CD14-positive monocyte (primary cell): Measurements from ENCODE around the gene EXOC3L4. TPM values are rescaled to one million over a fixed set of nuclear protein-coding genes. Genes with fewer than 3 reads are reported as not detected.
A peak's percentile ranks its signal among the peaks of the same experiment; 100 is the strongest.

Experiments
- DNase-seq, 3 donors: peaks; one replicate each; pipeline ENCODE4 v3.0.0-alpha.2; 2011 to 2022
- H2AFZ ChIP-seq: 2 replicates; pipeline ENCODE4 v1.6.0; 2012; ENCODE audit warnings: mild to moderate bottlenecking, low read depth, low read length, inconsistent platforms; ENCODE audit not compliant: insufficient read depth, poor library complexity, severe bottlenecking
- H3K27ac ChIP-seq, 2 donors: 1 replicate in 1 of 2; 2 replicates in 1 of 2; pipeline ENCODE4 v1.5.1; 2012 to 2013; ENCODE audit warnings: low read length in 2 of 2, control low read depth in 1 of 2, inconsistent platforms in 1 of 2, low read depth in 1 of 2, mild to moderate bottlenecking in 1 of 2
- H3K27me3 ChIP-seq, 2 donors: one replicate each; pipeline versions ENCODE4 v1.6.0 to v1.6.1; 2011 to 2013; ENCODE audit warnings: low read length in 2 of 2; ENCODE audit not compliant: control insufficient read depth in 2 of 2, insufficient read depth in 2 of 2
- H3K36me3 ChIP-seq, 2 donors: replicated peaks in 1 of 2; 1 replicate in 1 of 2; 2 replicates in 1 of 2; pipeline versions ENCODE4 v1.5.1 to v1.6.1; 2012 to 2013; ENCODE audit warnings: low read length in 2 of 2, control low read depth in 1 of 2, inconsistent platforms in 1 of 2, mild to moderate bottlenecking in 1 of 2; ENCODE audit not compliant: insufficient read depth in 2 of 2, control insufficient read depth in 1 of 2
- H3K4me1 ChIP-seq, 2 donors: 1 replicate in 1 of 2; 2 replicates in 1 of 2; pipeline versions ENCODE4 v1.5.1 to v1.6.1; 2012 to 2013; ENCODE audit warnings: low read length in 2 of 2, control low read depth in 1 of 2, inconsistent platforms in 1 of 2, mild to moderate bottlenecking in 1 of 2, moderate library complexity in 1 of 2; ENCODE audit not compliant: insufficient read depth in 2 of 2, control insufficient read depth in 1 of 2
- H3K4me2 ChIP-seq: replicated peaks from 2 replicates; pipeline ENCODE3; 2012; ENCODE audit warnings: low read length, moderate library complexity, mild to moderate bottlenecking; ENCODE audit not compliant: poor library complexity, severe bottlenecking; ENCODE audit errors: extremely low read depth
- H3K4me3 ChIP-seq, 3 experiments: fragments of 200-600 bp in 1 of 3; sonication (generic) in 1 of 3; replicated peaks in 1 of 3; 1 replicate in 2 of 3; 2 replicates in 1 of 3; pipeline ENCODE4 v1.5.1; 2011 to 2013; ENCODE audit warnings: low read length in 3 of 3, mild to moderate bottlenecking in 3 of 3, control low read depth in 2 of 3, low read depth in 2 of 3, inconsistent platforms in 1 of 3, moderate library complexity in 1 of 3
- H3K79me2 ChIP-seq: 2 replicates; pipeline ENCODE4 v1.6.0; 2012; ENCODE audit warnings: mild to moderate bottlenecking, control low read depth, inconsistent platforms, low read length, moderate library complexity; ENCODE audit not compliant: insufficient read depth
- H3K9ac ChIP-seq: 2 replicates; pipeline ENCODE4 v1.6.0; 2017; ENCODE audit warnings: low read length, mild to moderate bottlenecking; ENCODE audit not compliant: insufficient read depth, poor library complexity, severe bottlenecking
- H3K9me3 ChIP-seq, 2 donors: replicated peaks in 1 of 2; 1 replicate in 1 of 2; 2 replicates in 1 of 2; pipeline versions ENCODE4 v1.5.1 to v1.6.1; 2012 to 2013; ENCODE audit warnings: low read length in 2 of 2, control low read depth in 1 of 2; ENCODE audit not compliant: control insufficient read depth in 1 of 2, insufficient read depth in 1 of 2
- H4K20me1 ChIP-seq: 2 replicates; pipeline ENCODE4 v1.6.0; 2012; ENCODE audit warnings: mild to moderate bottlenecking, low read length, control low read depth, moderate library complexity; ENCODE audit not compliant: insufficient read depth
- H3K27ac Mint-ChIP-seq, 7 donors: one replicate each; pipeline ENCODE4 v1.8.0; 2020; ENCODE audit warnings: mild to moderate bottlenecking in 7 of 7, mixed read lengths in 7 of 7, moderate library complexity in 6 of 7, inconsistent platforms in 2 of 7
- H3K27me3 Mint-ChIP-seq, 3 donors: one replicate each; pipeline ENCODE4 v1.8.0; 2021 to 2022; ENCODE audit warnings: low read depth in 3 of 3, mild to moderate bottlenecking in 3 of 3, mixed read lengths in 3 of 3, moderate library complexity in 3 of 3, inconsistent platforms in 1 of 3
- H3K36me3 Mint-ChIP-seq, 2 donors: one replicate each; pipeline ENCODE4 v1.8.0; 2020; ENCODE audit warnings: mixed read lengths in 2 of 2, inconsistent platforms in 1 of 2, mild to moderate bottlenecking in 1 of 2
- H3K4me1 Mint-ChIP-seq: one replicate; pipeline ENCODE4 v1.8.0; 2020; ENCODE audit warnings: mild to moderate bottlenecking, mixed read lengths
- H3K4me3 Mint-ChIP-seq, 2 donors: one replicate each; pipeline ENCODE4 v1.8.0; 2020; ENCODE audit warnings: mild to moderate bottlenecking in 2 of 2, mixed read lengths in 2 of 2, moderate library complexity in 1 of 2
- H3K9me3 Mint-ChIP-seq, 7 donors: one replicate each; pipeline ENCODE4 v1.8.0; 2020 to 2022; ENCODE audit warnings: mixed read lengths in 7 of 7, mild to moderate bottlenecking in 6 of 7, moderate library complexity in 6 of 7, inconsistent platforms in 2 of 7
- WGBS: methylation state at CpG from one replicate; pipeline ENCODE4 v1.1.5; 2013; ENCODE audit warnings: missing lambda C conversion rate; ENCODE audit not compliant: insufficient coverage; 5-methylcytosine and 5-hydroxymethylcytosine counted together
- intact Hi-C, 2 donors: fragments of 100-400 bp; cut with micrococcal nuclease; formaldehyde crosslinking; loops; one replicate each; pipeline versions ENCODE4 v1.15.0 to v1.15.1; 2023
- polyA plus RNA-seq, 3 donors: library from polyadenylated mRNA; depleted of rRNA in 1 of 3; unstranded in 2 of 3; stranded (reverse) in 1 of 3; fragments of 300-500 nt in 2 of 3; fragments of >200 nt in 1 of 3; fragmentation: Illumina TruSeq in 2 of 3; gene quantifications; 1 replicate in 2 of 3; 2 replicates in 1 of 3; pipeline ENCODE4 v1.2.3, GENCODE V29; 2012 to 2021
- TF ChIP-seq, protein P1 (sequence below): fragments of 200-600 bp; IDR thresholded peaks from one replicate; pipeline ENCODE4 v1.8.0; 2022; ENCODE audit warnings: antibody characterized with exemption, mild to moderate bottlenecking

The EXOC3L4 gene
- polyA plus RNA-seq, 3 donors = 0.17 TPM; not detected in 2

DNA sequence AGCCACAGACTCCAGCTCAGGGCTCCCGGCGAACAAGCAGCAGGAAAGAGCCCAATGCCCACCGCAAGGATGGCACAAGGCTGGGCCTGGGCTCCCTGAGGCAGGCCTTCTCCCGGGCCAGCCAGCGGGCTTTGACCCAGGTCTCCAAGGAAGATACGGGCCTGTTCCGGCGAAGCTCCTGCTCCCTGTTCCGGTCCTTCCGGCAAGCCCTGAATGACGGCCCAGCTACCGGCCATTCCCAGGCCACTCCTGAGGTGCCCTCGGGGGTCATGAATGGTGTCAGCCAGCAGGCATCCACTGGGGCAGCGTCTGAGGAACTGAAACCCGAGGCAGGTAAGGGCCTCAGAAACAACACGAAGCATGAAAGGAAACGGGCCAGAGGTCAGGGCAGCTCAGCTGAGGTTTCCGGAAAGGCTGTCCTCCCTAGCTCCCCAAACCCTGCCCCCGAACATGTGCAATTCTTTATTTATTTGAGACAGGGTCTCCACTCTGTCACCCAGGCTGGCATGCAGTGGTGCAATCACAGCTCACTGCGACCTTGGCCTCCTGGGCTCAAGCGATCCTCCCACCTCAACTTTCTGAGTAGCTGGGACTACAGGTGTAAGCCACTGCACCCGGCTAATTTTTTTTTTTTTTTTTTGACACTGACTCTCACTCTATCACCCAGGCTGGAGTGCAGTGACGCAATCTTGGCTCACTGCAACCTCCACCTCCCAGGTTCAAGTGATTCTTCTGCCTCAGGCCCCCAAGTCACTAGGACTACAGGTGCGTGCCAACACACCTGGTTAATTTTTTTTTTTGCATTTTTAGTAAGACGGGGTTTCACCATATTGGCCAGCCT lies 6.0 kb downstream of the EXOC3L4 start:
- WGBS = 94% methylated on average over 20 of the region's 25 CpGs
- no peak overlapping the region for H3K4me2 ChIP-seq
- intact Hi-C loops = loop anchor here in 1 of 2 donors (5.0 kb wide), 2 partner anchors 37 to 87 kb away; no protein-coding TSS in a partner anchor
- no peak overlapping the region for H2AFZ ChIP-seq
- no peak for DNase-seq
- peaks cover 0 to 21% (median 5%) of the 10 kb centered on the region in 7 donors for H3K9me3 Mint-ChIP-seq
- no peak overlapping the region for H3K9ac ChIP-seq
- no peak overlapping the region for H3K27ac Mint-ChIP-seq
- H4K20me1 ChIP-seq = no peaks in the 10 kb centered on the region
- H3K27me3 Mint-ChIP-seq = peaks cover 43 to 53% (median 51%) of the 10 kb centered on the region in 3 donors
- H3K4me1 Mint-ChIP-seq = peaks cover 12% of the 10 kb centered on the region
- H3K36me3 ChIP-seq = no peaks in the 10 kb centered on the region
- H3K4me1 ChIP-seq = peaks cover 19 to 33% of the 10 kb centered on the region in 2 donors
- peaks cover 0 to 10% of the 10 kb centered on the region in 2 donors for H3K9me3 ChIP-seq
- H3K4me3 Mint-ChIP-seq = no peak overlapping the region
- H3K36me3 Mint-ChIP-seq = peaks cover 7 to 8% of the 10 kb centered on the region in 2 donors
- H3K79me2 ChIP-seq = no peaks in the 10 kb centered on the region
- no peak overlapping the region for H3K4me3 ChIP-seq
- no peak overlapping the region for H3K27ac ChIP-seq
- TF ChIP-seq, protein P1, sequence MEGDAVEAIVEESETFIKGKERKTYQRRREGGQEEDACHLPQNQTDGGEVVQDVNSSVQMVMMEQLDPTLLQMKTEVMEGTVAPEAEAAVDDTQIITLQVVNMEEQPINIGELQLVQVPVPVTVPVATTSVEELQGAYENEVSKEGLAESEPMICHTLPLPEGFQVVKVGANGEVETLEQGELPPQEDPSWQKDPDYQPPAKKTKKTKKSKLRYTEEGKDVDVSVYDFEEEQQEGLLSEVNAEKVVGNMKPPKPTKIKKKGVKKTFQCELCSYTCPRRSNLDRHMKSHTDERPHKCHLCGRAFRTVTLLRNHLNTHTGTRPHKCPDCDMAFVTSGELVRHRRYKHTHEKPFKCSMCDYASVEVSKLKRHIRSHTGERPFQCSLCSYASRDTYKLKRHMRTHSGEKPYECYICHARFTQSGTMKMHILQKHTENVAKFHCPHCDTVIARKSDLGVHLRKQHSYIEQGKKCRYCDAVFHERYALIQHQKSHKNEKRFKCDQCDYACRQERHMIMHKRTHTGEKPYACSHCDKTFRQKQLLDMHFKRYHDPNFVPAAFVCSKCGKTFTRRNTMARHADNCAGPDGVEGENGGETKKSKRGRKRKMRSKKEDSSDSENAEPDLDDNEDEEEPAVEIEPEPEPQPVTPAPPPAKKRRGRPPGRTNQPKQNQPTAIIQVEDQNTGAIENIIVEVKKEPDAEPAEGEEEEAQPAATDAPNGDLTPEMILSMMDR = no peak
- peaks cover 21 to 38% of the 10 kb centered on the region in 2 donors for H3K27me3 ChIP-seq

DNA sequence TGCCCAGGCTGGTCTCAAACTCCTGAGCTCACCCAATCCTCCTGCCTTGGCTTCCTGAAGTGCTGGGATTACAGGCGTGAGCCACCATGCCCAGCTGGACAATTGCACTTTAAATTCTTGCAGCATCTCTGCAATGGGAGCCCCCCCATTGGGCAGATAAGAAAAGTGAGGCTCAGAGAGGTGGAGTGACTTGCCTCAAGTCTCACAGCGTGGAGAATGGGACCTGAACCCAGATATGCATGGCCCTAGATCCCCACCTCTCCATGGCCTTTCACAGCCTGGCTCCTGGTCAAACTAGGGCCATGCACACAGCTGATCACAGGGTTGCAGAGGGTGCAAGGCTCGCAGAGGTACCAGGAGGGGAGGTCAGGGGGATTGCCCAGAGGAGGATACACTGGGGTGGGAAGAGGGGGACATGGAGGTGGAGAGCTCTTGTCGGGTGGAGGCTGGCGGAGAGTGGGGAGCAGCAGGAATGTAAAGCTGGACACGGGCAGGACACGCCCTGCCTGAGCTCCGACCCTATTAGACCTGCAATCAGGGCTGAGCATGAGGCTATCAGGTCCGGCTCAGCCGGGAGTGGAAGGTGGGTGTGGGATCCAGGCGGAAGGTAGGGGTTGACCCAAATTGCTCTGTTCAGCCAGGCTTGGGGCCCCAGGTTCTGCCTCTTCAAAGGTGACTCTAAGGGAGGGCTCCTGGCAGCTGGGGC lies 6.9 kb downstream of the EXOC3L4 start:
- peaks cover 43 to 53% (median 47%) of the 10 kb centered on the region in 3 donors for H3K27me3 Mint-ChIP-seq
- Histone ChIP-seq H3K27ac (no peak overlapping the region), H4K20me1 (no peaks in the 10 kb centered on the region), H3K4me2 (no peak overlapping the region), H3K27me3 (peaks cover 21 to 38% of the 10 kb centered on the region in 2 donors), H2AFZ (no peak overlapping the region), H3K4me3 (no peak overlapping the region), H3K79me2 (no peaks in the 10 kb centered on the region), H3K4me1 (peaks cover 26 to 41% of the 10 kb centered on the region in 2 donors), H3K36me3 (no peaks in the 10 kb centered on the region), H3K9me3 (peaks cover 0 to 10% of the 10 kb centered on the region in 2 donors), H3K9ac (no peak overlapping the region)
- 96% methylated on average over 9 of the region's 11 CpGs for WGBS
- intact Hi-C loops = loop anchor here in 1 of 2 donors (5.0 kb wide), 2 partner anchors 36 to 86 kb away; no protein-coding TSS in a partner anchor
- H3K36me3 Mint-ChIP-seq = peaks cover 7 to 8% of the 10 kb centered on the region in 2 donors
- DNase-seq = no peak
- H3K27ac Mint-ChIP-seq = no peak overlapping the region
- peaks cover 0 to 18% (median 5%) of the 10 kb centered on the region in 7 donors for H3K9me3 Mint-ChIP-seq
- TF ChIP-seq, protein P1 = no peak
- H3K4me1 Mint-ChIP-seq = peaks cover 18% of the 10 kb centered on the region
- peak overlapping the region in 1 of 2 donors; percentile 74 for H3K4me3 Mint-ChIP-seq
